ENCODE measurements around the gene ABCC3. TPM values are rescaled to one million over a fixed set of nuclear protein-coding genes. Genes with fewer than 3 reads are reported as not detected.

ABCC3 gene
- total RNA-seq, 1 experiment from 2014 or later = 66.2 TPM

DNA sequence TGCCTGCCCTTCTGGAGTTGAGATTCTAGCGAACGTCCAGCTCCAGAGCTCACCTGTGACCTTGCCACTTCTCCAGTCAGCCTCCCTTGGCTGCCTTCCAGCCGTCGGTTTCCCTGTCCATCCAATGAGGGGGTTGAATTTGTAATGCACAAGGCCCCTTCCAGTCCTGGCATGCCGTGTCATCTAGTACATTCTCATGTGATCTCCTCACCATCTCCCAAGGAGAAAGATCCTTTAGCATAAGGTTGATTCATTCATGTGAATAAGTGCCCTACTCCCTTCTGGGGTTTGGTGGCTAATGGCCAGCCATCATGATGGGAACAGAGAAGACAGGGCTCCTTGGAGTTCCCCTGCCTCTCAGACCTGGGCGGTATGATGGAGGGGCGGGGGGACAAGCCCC lies 18.9 kb upstream of the ABCC3 start:
- no peak overlapping the region for H3K9ac ChIP-seq (ENCODE audit: low read length)
- ChIA-PET RAD21 (ENCODE audit: low non-redundant PET in 1 of 2, low total read pairs in 2 of 2, uncharacterized antibody in 2 of 2, unreplicated experiment in 2 of 2) (no interaction called here), POLR2A (no interaction called here), CTCF (interaction anchor here (1.2 kb wide), 1 partner anchor 15 kb away, joined by 3 read pairs; no protein-coding TSS in a partner anchor)
- no TSS peak for BruUV-seq (replicated peaks)
- no peaks in the 10 kb centered on the region for H3K36me3 ChIP-seq (ENCODE audit: control insufficient read depth in 1 of 2, insufficient read depth in 2 of 2, low read length in 2 of 2)
- H2AFZ ChIP-seq (ENCODE audit: low read depth, low read length, poor library complexity, severe bottlenecking) = no peak overlapping the region
- no peak overlapping the region for H3K27ac ChIP-seq (ENCODE audit: low read depth, low read length)
- no peaks in the 10 kb centered on the region for H3K79me2 ChIP-seq (ENCODE audit: insufficient read depth, low read length)
- intact Hi-C loops (cut with micrococcal nuclease) = no loop called here
- no peaks in the 10 kb centered on the region for H4K20me1 ChIP-seq (ENCODE audit: insufficient read depth)
- H3K4me3 ChIP-seq (replicated peaks in 1 of 2; ENCODE audit: low read depth in 1 of 2, low read length in 2 of 2) = no peak overlapping the region
- peaks cover 0 to 21% of the 10 kb centered on the region in 2 experiments; a peak in 2 of 4 replicates for H3K4me1 ChIP-seq (ENCODE audit: control insufficient read depth in 1 of 2, insufficient read depth in 2 of 2, low read length in 2 of 2)
- no peaks in the 10 kb centered on the region for H3K27me3 ChIP-seq (ENCODE audit: insufficient read depth, low read length)
- ATAC-seq (no peak), DNase-seq (ENCODE audit: low read depth, low spot score) (no peak)
- no peak overlapping the region for H3K4me2 ChIP-seq (ENCODE audit: low read length)
- no peaks in the 10 kb centered on the region for H3K9me3 ChIP-seq (ENCODE audit: control insufficient read depth in 1 of 2, insufficient read depth in 1 of 2, low read depth in 1 of 2, low read length in 2 of 2)
- H3K9me2 ChIP-seq (ENCODE audit: insufficient read depth) = no peaks in the 10 kb centered on the region
- TF ChIP-seq, protein P1, sequence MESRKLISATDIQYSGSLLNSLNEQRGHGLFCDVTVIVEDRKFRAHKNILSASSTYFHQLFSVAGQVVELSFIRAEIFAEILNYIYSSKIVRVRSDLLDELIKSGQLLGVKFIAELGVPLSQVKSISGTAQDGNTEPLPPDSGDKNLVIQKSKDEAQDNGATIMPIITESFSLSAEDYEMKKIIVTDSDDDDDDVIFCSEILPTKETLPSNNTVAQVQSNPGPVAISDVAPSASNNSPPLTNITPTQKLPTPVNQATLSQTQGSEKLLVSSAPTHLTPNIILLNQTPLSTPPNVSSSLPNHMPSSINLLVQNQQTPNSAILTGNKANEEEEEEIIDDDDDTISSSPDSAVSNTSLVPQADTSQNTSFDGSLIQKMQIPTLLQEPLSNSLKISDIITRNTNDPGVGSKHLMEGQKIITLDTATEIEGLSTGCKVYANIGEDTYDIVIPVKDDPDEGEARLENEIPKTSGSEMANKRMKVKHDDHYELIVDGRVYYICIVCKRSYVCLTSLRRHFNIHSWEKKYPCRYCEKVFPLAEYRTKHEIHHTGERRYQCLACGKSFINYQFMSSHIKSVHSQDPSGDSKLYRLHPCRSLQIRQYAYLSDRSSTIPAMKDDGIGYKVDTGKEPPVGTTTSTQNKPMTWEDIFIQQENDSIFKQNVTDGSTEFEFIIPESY (IDR thresholded peaks at IDR 0.05; ENCODE audit: extremely low read depth, insufficient replicate concordance, low read length) = no peak
- TF ChIP-seq ZFX (IDR thresholded peaks at IDR 0.05) = no peak
- TF ChIP-seq EGR1 (IDR thresholded peaks at IDR 0.05; ENCODE audit: low read depth) = no peak
- TF ChIP-seq JUND (IDR thresholded peaks at IDR 0.05) = no peak
- TF ChIP-seq POLR2AphosphoS5 (IDR thresholded peaks at IDR 0.05; ENCODE audit: low read depth, low read length) = no peak
- no peak for TF ChIP-seq SIN3A (IDR thresholded peaks at IDR 0.05; ENCODE audit: low read depth)
- TF ChIP-seq RAD21 (IDR thresholded peaks at IDR 0.05; ENCODE audit: low read depth) = no peak
- no peak for TF ChIP-seq CBX3 (IDR thresholded peaks at IDR 0.05; ENCODE audit: low read depth)
- TF ChIP-seq, protein P2, sequence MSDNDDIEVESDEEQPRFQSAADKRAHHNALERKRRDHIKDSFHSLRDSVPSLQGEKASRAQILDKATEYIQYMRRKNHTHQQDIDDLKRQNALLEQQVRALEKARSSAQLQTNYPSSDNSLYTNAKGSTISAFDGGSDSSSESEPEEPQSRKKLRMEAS (IDR thresholded peaks at IDR 0.05) = no peak
- TF ChIP-seq, protein P3, sequence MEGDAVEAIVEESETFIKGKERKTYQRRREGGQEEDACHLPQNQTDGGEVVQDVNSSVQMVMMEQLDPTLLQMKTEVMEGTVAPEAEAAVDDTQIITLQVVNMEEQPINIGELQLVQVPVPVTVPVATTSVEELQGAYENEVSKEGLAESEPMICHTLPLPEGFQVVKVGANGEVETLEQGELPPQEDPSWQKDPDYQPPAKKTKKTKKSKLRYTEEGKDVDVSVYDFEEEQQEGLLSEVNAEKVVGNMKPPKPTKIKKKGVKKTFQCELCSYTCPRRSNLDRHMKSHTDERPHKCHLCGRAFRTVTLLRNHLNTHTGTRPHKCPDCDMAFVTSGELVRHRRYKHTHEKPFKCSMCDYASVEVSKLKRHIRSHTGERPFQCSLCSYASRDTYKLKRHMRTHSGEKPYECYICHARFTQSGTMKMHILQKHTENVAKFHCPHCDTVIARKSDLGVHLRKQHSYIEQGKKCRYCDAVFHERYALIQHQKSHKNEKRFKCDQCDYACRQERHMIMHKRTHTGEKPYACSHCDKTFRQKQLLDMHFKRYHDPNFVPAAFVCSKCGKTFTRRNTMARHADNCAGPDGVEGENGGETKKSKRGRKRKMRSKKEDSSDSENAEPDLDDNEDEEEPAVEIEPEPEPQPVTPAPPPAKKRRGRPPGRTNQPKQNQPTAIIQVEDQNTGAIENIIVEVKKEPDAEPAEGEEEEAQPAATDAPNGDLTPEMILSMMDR (IDR thresholded peaks at IDR 0.05 in 2 of 3, conservative IDR thresholded peaks at IDR 0.05 in 1 of 3; ENCODE audit: borderline replicate concordance in 1 of 3, insufficient read depth in 1 of 3, low read depth in 2 of 3, low read length in 2 of 3) = no peak
- no peak for TF ChIP-seq POLR2A (IDR thresholded peaks at IDR 0.05; ENCODE audit: borderline replicate concordance, extremely low read depth, insufficient read depth, insufficient read length)
- no peak for TF ChIP-seq EZH2phosphoT487 (IDR thresholded peaks at IDR 0.05; ENCODE audit: borderline replicate concordance)
- no peak for TF ChIP-seq YY1 (IDR thresholded peaks at IDR 0.05; ENCODE audit: extremely low read depth, insufficient replicate concordance, low read depth, low read length)
- no peak for TF ChIP-seq SP1 (IDR thresholded peaks at IDR 0.05; ENCODE audit: low read depth)
- no peak for TF ChIP-seq SRF (IDR thresholded peaks at IDR 0.05; ENCODE audit: low read depth)
- TF ChIP-seq TCF7L2 (IDR thresholded peaks at IDR 0.05; ENCODE audit: borderline replicate concordance, extremely low read depth, insufficient read depth, insufficient read length) = no peak
- no peak for TF ChIP-seq CEBPB (IDR thresholded peaks at IDR 0.05; ENCODE audit: low read depth)
- TF ChIP-seq, protein P4, sequence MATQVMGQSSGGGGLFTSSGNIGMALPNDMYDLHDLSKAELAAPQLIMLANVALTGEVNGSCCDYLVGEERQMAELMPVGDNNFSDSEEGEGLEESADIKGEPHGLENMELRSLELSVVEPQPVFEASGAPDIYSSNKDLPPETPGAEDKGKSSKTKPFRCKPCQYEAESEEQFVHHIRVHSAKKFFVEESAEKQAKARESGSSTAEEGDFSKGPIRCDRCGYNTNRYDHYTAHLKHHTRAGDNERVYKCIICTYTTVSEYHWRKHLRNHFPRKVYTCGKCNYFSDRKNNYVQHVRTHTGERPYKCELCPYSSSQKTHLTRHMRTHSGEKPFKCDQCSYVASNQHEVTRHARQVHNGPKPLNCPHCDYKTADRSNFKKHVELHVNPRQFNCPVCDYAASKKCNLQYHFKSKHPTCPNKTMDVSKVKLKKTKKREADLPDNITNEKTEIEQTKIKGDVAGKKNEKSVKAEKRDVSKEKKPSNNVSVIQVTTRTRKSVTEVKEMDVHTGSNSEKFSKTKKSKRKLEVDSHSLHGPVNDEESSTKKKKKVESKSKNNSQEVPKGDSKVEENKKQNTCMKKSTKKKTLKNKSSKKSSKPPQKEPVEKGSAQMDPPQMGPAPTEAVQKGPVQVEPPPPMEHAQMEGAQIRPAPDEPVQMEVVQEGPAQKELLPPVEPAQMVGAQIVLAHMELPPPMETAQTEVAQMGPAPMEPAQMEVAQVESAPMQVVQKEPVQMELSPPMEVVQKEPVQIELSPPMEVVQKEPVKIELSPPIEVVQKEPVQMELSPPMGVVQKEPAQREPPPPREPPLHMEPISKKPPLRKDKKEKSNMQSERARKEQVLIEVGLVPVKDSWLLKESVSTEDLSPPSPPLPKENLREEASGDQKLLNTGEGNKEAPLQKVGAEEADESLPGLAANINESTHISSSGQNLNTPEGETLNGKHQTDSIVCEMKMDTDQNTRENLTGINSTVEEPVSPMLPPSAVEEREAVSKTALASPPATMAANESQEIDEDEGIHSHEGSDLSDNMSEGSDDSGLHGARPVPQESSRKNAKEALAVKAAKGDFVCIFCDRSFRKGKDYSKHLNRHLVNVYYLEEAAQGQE (IDR thresholded peaks at IDR 0.05; ENCODE audit: low read depth) = no peak
- TF ChIP-seq ZNF274 (IDR thresholded peaks at IDR 0.05; ENCODE audit: low read depth, low read length) = no peak
